NT2/D1 (cell line): ENCODE data around the gene DMAC2.

ENCODE experiments used
- SUZ12 ChIP-seq: IDR thresholded peaks from 2 replicates; pipeline ENCODE4 v1.6.1; 2011; ENCODE audit not compliant: insufficient read length, insufficient read depth; ENCODE audit errors: extremely low read depth
- ZNF274 ChIP-seq: IDR thresholded peaks from 2 replicates; pipeline ENCODE4 v1.6.1; 2011; ENCODE audit warnings: mild to moderate bottlenecking, low read depth, low read length

- TF ChIP-seq ZNF274 (no peak), SUZ12 (no peak)
Observed at GRCh38 chr19:41409288-41409687, 30.4 kb downstream of the DMAC2 start.
